ENCODE data around the gene ABCF2. TPM values are rescaled to one million over a fixed set of nuclear protein-coding genes. Genes with fewer than 3 reads are reported as not detected.

ABCF2 gene
- total and polyA plus RNA-seq, 8 donors: 20.3 to 40.6 (median 25.8) TPM

DNA sequence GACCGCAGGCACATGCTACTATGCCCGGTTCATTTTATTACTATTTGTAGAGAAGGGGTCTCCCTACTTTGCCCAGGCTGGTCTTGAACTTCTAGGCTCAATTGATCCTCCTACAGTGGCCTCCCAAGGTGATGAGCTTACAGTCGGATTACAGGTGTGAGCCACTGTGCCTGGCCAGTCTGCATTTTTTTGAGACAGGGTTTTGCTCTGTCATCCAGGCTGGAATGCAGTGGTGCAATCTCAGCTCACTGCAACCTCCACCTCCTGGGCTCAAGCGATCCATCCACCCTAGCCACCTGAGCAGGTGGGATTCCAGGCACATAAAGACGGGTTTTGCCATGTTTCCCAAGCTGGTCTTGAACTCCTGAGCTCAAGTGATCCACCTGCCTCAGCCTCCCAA is 14.4 kb downstream of the ABCF2 start:
- H3K36me3 ChIP-seq: peaks cover 0 to 60% of the 10 kb centered on the region in 2 donors
- intact Hi-C loops (cut with DNase I): no loop called here

GRCh38 chr7:151211155-151211772 is 15.7 kb downstream of the ABCF2 start:
- intact Hi-C loops (cut with DNase I): no loop called here
- TF ChIP-seq CTCF (IDR thresholded peaks at IDR 0.05): no peak
- H3K36me3 ChIP-seq: peaks cover 0 to 46% of the 10 kb centered on the region in 2 donors
- H3K9me3 ChIP-seq: no peaks in the 10 kb centered on the region
- ATAC-seq (no peak), DNase-seq (no peak)
- H3K27me3 ChIP-seq: peaks cover 0 to 8% of the 10 kb centered on the region in 2 donors
- H3K4me1 ChIP-seq: no peaks in the 10 kb centered on the region
- no peak overlapping the region for H3K4me3 ChIP-seq
- H3K27ac ChIP-seq: no peak overlapping the region

More for the DNA sequence above, 14.4 kb downstream of the ABCF2 start:
- TF ChIP-seq CTCF (IDR thresholded peaks at IDR 0.05): no peak
- Histone ChIP-seq H3K27me3 (no peaks in the 10 kb centered on the region), H3K27ac (no peak overlapping the region), H3K9me3 (no peaks in the 10 kb centered on the region), H3K4me1 (no peaks in the 10 kb centered on the region), H3K4me3 (no peak overlapping the region)
- ATAC-seq (no peak), DNase-seq (no peak)

DNA sequence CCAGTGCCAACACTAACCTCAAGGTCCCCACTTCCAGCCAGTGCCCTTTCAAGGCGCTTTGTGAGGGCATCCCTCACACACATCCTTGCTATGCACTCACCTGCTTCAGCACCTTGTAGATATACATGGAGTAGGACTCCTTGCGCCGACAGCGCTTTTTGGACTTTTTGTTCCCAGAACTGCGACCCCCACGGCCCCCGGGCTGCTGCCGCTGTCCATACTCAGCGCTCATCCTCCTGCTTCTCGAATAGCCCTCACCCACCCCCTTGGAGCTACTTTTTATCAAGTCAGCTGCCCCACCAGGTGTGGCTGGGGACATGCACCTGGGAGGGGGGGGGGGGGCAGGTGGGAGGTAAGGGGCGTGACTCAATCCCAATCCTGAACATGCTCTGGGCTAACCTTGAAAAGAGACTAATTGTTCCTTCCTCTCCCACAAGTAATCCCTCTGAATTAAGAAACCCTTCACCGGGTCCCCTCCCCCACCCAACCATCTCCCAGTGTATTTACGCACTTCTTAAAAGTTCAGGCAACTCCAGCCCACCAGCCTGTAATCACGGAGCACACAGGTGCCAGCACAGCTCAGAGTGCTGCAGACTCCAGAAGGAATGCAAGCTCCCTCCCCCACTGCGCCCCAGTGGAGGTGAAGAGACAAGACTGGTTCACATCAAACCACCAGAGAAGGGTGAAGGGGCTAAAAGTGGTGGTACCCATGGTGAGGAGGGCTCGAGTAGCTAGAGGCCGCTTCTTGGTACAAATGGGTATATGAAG is 16.7 kb downstream of the ABCF2 start, which contains the start of gene H2BK1:
Gene H2BK1 (minus strand): TSS at position 402 of the 768 bp plus-strand sequence. CDS start 170 bp downstream, at position 232.
- no peak for DNase-seq
- intact Hi-C loops (cut with DNase I): no loop called here

GRCh38 chr7:151209588-151209987 is 17.4 kb downstream of the ABCF2 start:
- ATAC-seq (no peak), DNase-seq (no peak)
- H3K9me3 ChIP-seq: no peaks in the 10 kb centered on the region
- H3K4me3 ChIP-seq: no peak overlapping the region
- intact Hi-C loops (cut with DNase I): no loop called here
- peaks cover 0 to 29% of the 10 kb centered on the region in 2 donors for H3K36me3 ChIP-seq
- no peak for TF ChIP-seq CTCF (IDR thresholded peaks at IDR 0.05)
- no peak overlapping the region for H3K27ac ChIP-seq
- H3K4me1 ChIP-seq: no peaks in the 10 kb centered on the region
- H3K27me3 ChIP-seq: peaks cover 0 to 25% of the 10 kb centered on the region in 2 donors

More for the DNA sequence above, 16.7 kb downstream of the ABCF2 start, which contains the start of gene H2BK1:
- ATAC-seq: no peak
- Histone ChIP-seq H3K27ac (no peak within 1 kb of the TSS), H3K4me1 (no peaks in the 10 kb centered on the region), H3K27me3 (peaks cover 0 to 18% of the 10 kb centered on the region in 2 donors), H3K4me3 (no peak within 1 kb of the TSS), H3K36me3 (peaks cover 0 to 36% of the 10 kb centered on the region in 2 donors), H3K9me3 (no peaks in the 10 kb centered on the region)
- TF ChIP-seq CTCF (IDR thresholded peaks at IDR 0.05): no peak

DNA sequence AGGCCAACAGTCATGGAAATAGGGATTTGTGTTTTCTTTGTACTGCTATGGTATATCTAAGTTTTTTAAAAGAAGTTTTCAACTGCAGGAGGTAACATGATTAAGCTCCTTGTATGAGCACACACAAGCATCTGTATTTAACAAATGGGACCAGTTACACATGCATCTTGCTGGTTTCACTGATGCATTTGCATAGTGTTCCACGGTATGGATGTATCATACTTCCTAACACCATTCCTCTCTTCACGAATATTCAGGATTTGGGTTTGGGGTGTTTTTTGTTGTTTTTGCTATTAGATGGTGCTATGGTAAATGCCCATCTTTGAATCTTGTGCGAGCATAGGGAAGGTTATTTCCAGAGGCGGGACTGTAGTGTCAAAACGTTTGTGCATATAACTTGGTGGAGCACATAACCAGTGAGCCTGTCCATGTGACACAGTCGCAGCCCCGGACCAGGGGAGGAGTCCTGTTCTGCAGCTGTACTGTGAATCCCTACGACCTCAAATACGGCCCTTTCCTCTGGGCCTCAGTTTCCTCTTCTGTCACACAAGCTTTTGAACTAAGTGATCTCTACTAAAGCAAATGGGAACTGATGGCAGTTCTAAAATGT is 18.6 kb downstream of the ABCF2 start:
- DNase-seq: no peak
- peaks cover 0 to 37% of the 10 kb centered on the region in 2 donors for H3K27me3 ChIP-seq
- no peak overlapping the region for H3K27ac ChIP-seq
- intact Hi-C loops (cut with DNase I): no loop called here
- no peak overlapping the region for H3K4me3 ChIP-seq
- H3K36me3 ChIP-seq: peaks cover 0 to 17% of the 10 kb centered on the region in 2 donors
- no peak for ATAC-seq
- no peaks in the 10 kb centered on the region for H3K9me3 ChIP-seq
- no peak for TF ChIP-seq CTCF (IDR thresholded peaks at IDR 0.05)
- no peaks in the 10 kb centered on the region for H3K4me1 ChIP-seq
